Adrenal gland (tissue), 12 donors: ENCODE data around the gene KIF14. TPM values are rescaled to one million over a fixed set of nuclear protein-coding genes. Genes with fewer than 3 reads are reported as not detected.

Experiments
- DNase-seq, 7 donors: peaks; one replicate each; pipeline ENCODE4 v3.0.0-alpha.2; 2019 to 2020
- H3K27ac ChIP-seq, 5 donors: fragments of 200-600 bp; sonication (generic) in 4 of 5; 1 replicate in 3 of 5; 2 replicates in 2 of 5; pipeline versions ENCODE4 v1.5.1 to v1.8.0; 2016 to 2020; ENCODE audit warnings: mild to moderate bottlenecking in 1 of 5
- H3K27me3 ChIP-seq: fragments of 200-600 bp; 2 replicates; pipeline ENCODE4 v1.8.0; 2021
- H3K36me3 ChIP-seq, 2 donors: fragments of 200-600 bp; replicated peaks in 1 of 2; 1 replicate in 1 of 2; 2 replicates in 1 of 2; pipeline versions ENCODE4 v1.5.1 to v1.8.0; 2018 to 2022
- H3K4me1 ChIP-seq, 2 donors: fragments of 200-600 bp; replicated peaks in 1 of 2; 1 replicate in 1 of 2; 2 replicates in 1 of 2; pipeline versions ENCODE4 v1.5.1 to v1.8.0; 2018 to 2021
- H3K4me3 ChIP-seq, 4 donors: fragments of 200-600 bp; sonication (generic) in 3 of 4; one replicate each; pipeline ENCODE4 v1.5.1; 2016 to 2018
- H3K9me3 ChIP-seq, 3 donors: fragments of 200-600 bp; sonication (generic) in 1 of 3; replicated peaks in 1 of 3; 1 replicate in 2 of 3; 2 replicates in 1 of 3; pipeline versions ENCODE4 v1.5.1 to v1.8.0; 2016 to 2021
- CTCF ChIP-seq, 6 experiments: fragments of 450-650 bp in 4 of 6; fragments of 200-600 bp in 2 of 6; sonication (generic) in 1 of 6; IDR thresholded peaks; 1 replicate in 5 of 6; 2 replicates in 1 of 6; pipeline versions ENCODE4 v1.5.1 to v1.8.0; 2016 to 2021; ENCODE audit warnings: antibody characterized with exemption in 6 of 6, mild to moderate bottlenecking in 2 of 6, moderate library complexity in 1 of 6
- POLR2A ChIP-seq, 2 donors: fragments of 450-650 bp; IDR thresholded peaks; one replicate each; pipeline ENCODE4 v1.6.1; 2017; ENCODE audit warnings: antibody characterized with exemption in 2 of 2, mild to moderate bottlenecking in 2 of 2, moderate library complexity in 1 of 2
- WGBS, 4 donors: extraction: QIAGEN DNeasy Blood & Tissue Kit in 2 of 4; methylation state at CpG; one replicate each; pipeline versions ENCODE4 v1.1.5 to v1.1.7; 2013 to 2017; 5-methylcytosine and 5-hydroxymethylcytosine counted together
- intact Hi-C, 2 donors: fragments of 100-400 bp; cut with DNase I; formaldehyde crosslinking; loops; one replicate each; pipeline versions ENCODE4 v1.14.1 to v1.15.0; 2022 to 2023
- polyA plus RNA-seq, 3 donors: library from polyadenylated mRNA; stranded (reverse); fragments of 200-250 nt in 2 of 3; fragments of 350-450 nt in 1 of 3; fragmentation: Illumina TruSeq in 1 of 3; extraction: RNeasy Lipid Tissue Mini Kit (QIAGEN cat#74804) in 1 of 3; gene quantifications; one replicate each; pipeline ENCODE4 v1.2.3, GENCODE V29; 2013 to 2014
- total RNA-seq, 9 donors: library from RNA; depleted of rRNA in 4 of 9; stranded (reverse); fragments of >200 nt in 4 of 9; fragments of 120-200 nt in 1 of 9; fragmentation: NEBNext Ultra II Directional in 1 of 9; extraction: Animal tissue kit (Norgen Biotek cat#: 25700) in 1 of 9; gene quantifications; one replicate each; pipeline versions ENCODE4 v1.1.0 to v1.2.4, GENCODE V29; 2013 to 2023
- donor health status: healthy with polysubstance abuse.
- donor health status: Bipolar disorder and iron deficiency.
- donor health status: DM: yes; HTN: yes; CAD: no.
- donor health status: DM: no; HTN: no; CAD: no.
- donor health status: DM: no; HTN: no; CAD: no.
- donor health status: DM: yes; HTN: yes; CAD: no.

KIF14 gene
- total and polyA plus RNA-seq, 12 donors: 0.07 to 3.5 (median 0.32) TPM

- no peaks in the 10 kb centered on the region for H3K9me3 ChIP-seq
- peak; percentile 33 to 76 (median 59) for DNase-seq
- intact Hi-C loops: no loop called here
- H3K4me3 ChIP-seq: no peak overlapping the region
- H3K27me3 ChIP-seq: no peaks in the 10 kb centered on the region
- 41 to 54% (median 44%) methylated on average over 5 of the region's 5 CpGs for WGBS, 4 donors
- no peak for TF ChIP-seq POLR2A (IDR thresholded peaks at IDR 0.05)
- no peak for TF ChIP-seq CTCF (IDR thresholded peaks at IDR 0.05)
- peak overlapping the region; percentile 75 to 94 (median 87) for H3K27ac ChIP-seq
- H3K36me3 ChIP-seq: no peaks in the 10 kb centered on the region
- H3K4me1 ChIP-seq: peaks cover 26% of the 10 kb centered on the region in 2 donors
Measured at GRCh38 chr1:200640963-200641401, 20.4 kb upstream of the KIF14 start.

GRCh38 chr1:200640373-200640962 is 19.9 kb upstream of the KIF14 start:
- WGBS, 4 donors: 78 to 84% (median 80%) methylated on average over 4 of the region's 4 CpGs
- intact Hi-C loops: no loop called here

GRCh38 chr1:200638073-200638472 is 17.5 kb upstream of the KIF14 start:
- 80 to 85% (median 82%) methylated on average over 7 of the region's 7 CpGs for WGBS, 4 donors
- H3K4me3 ChIP-seq: no peak overlapping the region
- no peak for DNase-seq
- no peaks in the 10 kb centered on the region for H3K9me3 ChIP-seq
- no peak overlapping the region for H3K27ac ChIP-seq
- TF ChIP-seq POLR2A (IDR thresholded peaks at IDR 0.05) (no peak), CTCF (IDR thresholded peaks at IDR 0.05) (no peak)
- H3K4me1 ChIP-seq: peaks cover 26% of the 10 kb centered on the region in 2 donors
- no peaks in the 10 kb centered on the region for H3K27me3 ChIP-seq
- intact Hi-C loops: no loop called here
- no peaks in the 10 kb centered on the region for H3K36me3 ChIP-seq

More at GRCh38 chr1:200640373-200640962, 19.9 kb upstream of the KIF14 start:
- H3K27ac ChIP-seq: peak overlapping the region; percentile 75 to 93 (median 87)
- H3K27me3 ChIP-seq: no peaks in the 10 kb centered on the region
- TF ChIP-seq CTCF (IDR thresholded peaks at IDR 0.05) (no peak), POLR2A (IDR thresholded peaks at IDR 0.05) (no peak)
- peaks cover 26% of the 10 kb centered on the region in 2 donors for H3K4me1 ChIP-seq
- no peak for DNase-seq
- no peaks in the 10 kb centered on the region for H3K36me3 ChIP-seq
- H3K9me3 ChIP-seq: no peaks in the 10 kb centered on the region
- no peak overlapping the region for H3K4me3 ChIP-seq

- Histone ChIP-seq H3K27me3 (no peaks in the 10 kb centered on the region), H3K4me3 (no peak overlapping the region), H3K27ac (no peak overlapping the region), H3K9me3 (no peaks in the 10 kb centered on the region), H3K4me1 (peaks cover 22% of the 10 kb centered on the region in 2 donors), H3K36me3 (no peaks in the 10 kb centered on the region)
- intact Hi-C loops: no loop called here
- WGBS, 4 donors: 74 to 84% (median 78%) methylated on average over 2 of the region's 2 CpGs
- TF ChIP-seq CTCF (IDR thresholded peaks at IDR 0.05): no peak
- no peak for TF ChIP-seq POLR2A (IDR thresholded peaks at IDR 0.05)
- no peak for DNase-seq
Measured at GRCh38 chr1:200636681-200637080, 16.1 kb upstream of the KIF14 start.
